GM18868 (cell line): ENCODE measurements around the gene TGFBR3.
A peak's percentile ranks its signal among the peaks of the same experiment; 100 is the strongest.

Experiments
- ATAC-seq: cut with Tn5 transposase; IDR thresholded peaks from one replicate; pipeline ENCODE4 v1.9.1; 2021; ENCODE audit warnings: mild to moderate bottlenecking, moderate library complexity; ENCODE audit not compliant: unreplicated experiment

The TGFBR3 gene

GRCh38 chr1:91803847-91804545, 82.0 kb downstream of the TGFBR3 start:
- ATAC-seq: peak; percentile 91

GRCh38 chr1:91803123-91803522, 82.8 kb downstream of the TGFBR3 start:
- ATAC-seq: no peak

- ATAC-seq: no peak
These were observed 84.3 kb downstream of the TGFBR3 start for GRCh38 chr1:91801496-91802115.

GRCh38 chr1:91799863-91800262, 86.1 kb downstream of the TGFBR3 start:
- ATAC-seq: no peak

- no peak for ATAC-seq
These were observed 86.8 kb downstream of the TGFBR3 start for GRCh38 chr1:91799159-91799558.

- no peak for ATAC-seq
These were observed 87.2 kb downstream of the TGFBR3 start for GRCh38 chr1:91798740-91799139.

- ATAC-seq: no peak
These were observed 87.7 kb downstream of the TGFBR3 start for GRCh38 chr1:91798241-91798648.

GRCh38 chr1:91797164-91797563, 88.8 kb downstream of the TGFBR3 start:
- no peak for ATAC-seq

- no peak for ATAC-seq
These were observed 89.6 kb downstream of the TGFBR3 start for GRCh38 chr1:91796390-91796654.

GRCh38 chr1:91795591-91796389, 90.2 kb downstream of the TGFBR3 start:
- ATAC-seq: no peak

- no peak for ATAC-seq
These were observed 92.1 kb downstream of the TGFBR3 start for GRCh38 chr1:91793877-91794276.

- no peak for ATAC-seq
These were observed 92.8 kb downstream of the TGFBR3 start for GRCh38 chr1:91793189-91793588.

GRCh38 chr1:91792489-91793071, 93.4 kb downstream of the TGFBR3 start:
- no peak for ATAC-seq

GRCh38 chr1:91791691-91792488, 94.1 kb downstream of the TGFBR3 start:
- no peak for ATAC-seq

- no peak for ATAC-seq
These were observed 94.8 kb downstream of the TGFBR3 start for GRCh38 chr1:91791103-91791502.

- peak; percentile 43 for ATAC-seq
These were observed 95.6 kb downstream of the TGFBR3 start for GRCh38 chr1:91790392-91790791.

GRCh38 chr1:91789273-91789997, 96.5 kb downstream of the TGFBR3 start:
- no peak for ATAC-seq

- ATAC-seq: no peak
These were observed 98.0 kb downstream of the TGFBR3 start for GRCh38 chr1:91787919-91788318.

GRCh38 chr1:91784616-91785015, 101.3 kb downstream of the TGFBR3 start:
- no peak for ATAC-seq

GRCh38 chr1:91784191-91784590, 101.8 kb downstream of the TGFBR3 start:
- ATAC-seq: peak; percentile 73
